Measurements from ENCODE around the gene ARL6.
A peak's percentile ranks its signal among the peaks of the same experiment; 100 is the strongest.

The ARL6 gene

GRCh38 chr3:97764407-97765238 is at the start of gene ARL6:
TSS of gene ARL6 (plus strand) at chr3:97764758. CDS start at chr3:97768108, 3,350 bp downstream.
- DNase-seq = peak; percentile 74

- DNase-seq = peak; percentile 61
Observed at GRCh38 chr3:97719156-97719821, 45.3 kb upstream of the ARL6 start.

- DNase-seq = no peak
Observed at GRCh38 chr3:97720417-97720816, 44.1 kb upstream of the ARL6 start.

GRCh38 chr3:97721446-97721845 is 43.1 kb upstream of the ARL6 start:
- DNase-seq = no peak

- DNase-seq = no peak
Observed at GRCh38 chr3:97736928-97737327, 27.6 kb upstream of the ARL6 start.

- no peak for DNase-seq
Observed at GRCh38 chr3:97738761-97739160, 25.8 kb upstream of the ARL6 start.

- DNase-seq = no peak
Observed at GRCh38 chr3:97742036-97742435, 22.5 kb upstream of the ARL6 start.

GRCh38 chr3:97744289-97744688 is 20.3 kb upstream of the ARL6 start:
- no peak for DNase-seq

- DNase-seq = no peak
Observed at GRCh38 chr3:97763586-97764406, 762 bp upstream of the ARL6 start.

GRCh38 chr3:97765336-97765735 is 778 bp downstream of the ARL6 start:
- no peak for DNase-seq

GRCh38 chr3:97772926-97773325 is 8.4 kb downstream of the ARL6 start:
- no peak for DNase-seq

GRCh38 chr3:97778152-97778551 is 13.6 kb downstream of the ARL6 start:
- DNase-seq = no peak

GRCh38 chr3:97793420-97794019 is 29.0 kb downstream of the ARL6 start:
- DNase-seq = no peak

GRCh38 chr3:97795951-97796350 is 31.4 kb downstream of the ARL6 start:
- no peak for DNase-seq

GRCh38 chr3:97804471-97804870 is 39.9 kb downstream of the ARL6 start:
- DNase-seq = no peak

- DNase-seq = no peak
Observed at GRCh38 chr3:97810779-97811390, 46.3 kb downstream of the ARL6 start.

- peak; percentile 21 for DNase-seq
Observed at GRCh38 chr3:97815149-97815917, 50.8 kb downstream of the ARL6 start.

- no peak for DNase-seq
Observed at GRCh38 chr3:97816811-97817210, 52.3 kb downstream of the ARL6 start.

- DNase-seq = no peak
Observed at GRCh38 chr3:97817965-97818364, 53.4 kb downstream of the ARL6 start.

GRCh38 chr3:97820780-97821179 is 56.2 kb downstream of the ARL6 start:
- no peak for DNase-seq

GRCh38 chr3:97821287-97821773 is 56.8 kb downstream of the ARL6 start:
- DNase-seq = peak; percentile 57

Data from activated naive CD4-positive, alpha-beta T cell treated with Interleukin-2 at 50 U/mL for 16 hours (primary cell).